GM23338 (cell line): ENCODE measurements around the gene KLHL26. TPM values are rescaled to one million over a fixed set of nuclear protein-coding genes. Genes with fewer than 3 reads are reported as not detected.

Source experiments
- CREB1 ChIP-seq: fragments of 250-450 bp; sonication (Bioruptor Pico); IDR thresholded peaks from 2 replicates; pipeline ENCODE4 v1.5.0; 2020; ENCODE audit warnings: low read depth, mild to moderate bottlenecking, moderate library complexity
- CTCF ChIP-seq, 2 experiments: fragments of 200-600 bp in 1 of 2; sonication (generic) in 1 of 2; conservative IDR thresholded peaks; 2 replicates each; pipeline versions ENCODE4 v1.5.1 to v1.6.1; 2016 to 2017; ENCODE audit warnings: antibody characterized with exemption in 2 of 2, low read depth in 2 of 2, mild to moderate bottlenecking in 2 of 2, moderate library complexity in 1 of 2
- EZH2phosphoT487 ChIP-seq: fragments of 200-600 bp; sonication (generic); IDR thresholded peaks from one replicate; pipeline ENCODE4 v1.8.1; 2018; ENCODE audit warnings: antibody characterized with exemption; ENCODE audit not compliant: unreplicated experiment
- JUNB ChIP-seq: IDR thresholded peaks from one replicate; pipeline ENCODE4 v1.6.1; 2016; ENCODE audit warnings: antibody characterized with exemption; ENCODE audit not compliant: unreplicated experiment
- REST ChIP-seq: IDR thresholded peaks from one replicate; pipeline ENCODE4 v1.6.1; 2018; ENCODE audit warnings: antibody characterized with exemption; ENCODE audit not compliant: unreplicated experiment
- STAT1 ChIP-seq: IDR thresholded peaks from one replicate; pipeline ENCODE4 v1.6.1; 2016; ENCODE audit warnings: antibody characterized with exemption; ENCODE audit not compliant: unreplicated experiment
- ZNF114 ChIP-seq: fragments of 250-450 bp; sonication (Bioruptor Pico); IDR thresholded peaks from 2 replicates; pipeline ENCODE4 v1.5.0; 2020; ENCODE audit warnings: mild to moderate bottlenecking, moderate library complexity
- ZNF462 ChIP-seq: fragments of 250-450 bp; sonication (Bioruptor Pico); IDR thresholded peaks from 2 replicates; pipeline ENCODE4 v1.5.0; 2020; ENCODE audit warnings: mild to moderate bottlenecking, moderate library complexity
- polyA plus RNA-seq: library from polyadenylated mRNA; unstranded; fragments of >200 nt; fragmentation: Nextera tagmentation; extraction: Ambion mirVana; gene quantifications from 2 replicates; pipeline ENCODE4 v1.2.1, GENCODE V29; 2016
- total RNA-seq: library from RNA; depleted of rRNA; stranded (reverse); fragments of >200 nt; shearing (Covaris generic); gene quantifications from 2 replicates; pipeline ENCODE4 v1.2.3, GENCODE V29; 2014

The KLHL26 gene
- total and polyA plus RNA-seq, 2 experiments from 2014 or later = 3.6 to 11.2 TPM

- no peak for TF ChIP-seq ZNF462
- no peak for TF ChIP-seq CREB1
- no peak for TF ChIP-seq EZH2phosphoT487
- no peak for TF ChIP-seq REST
- no peak for TF ChIP-seq CTCF (conservative IDR thresholded peaks at IDR 0.05; ENCODE audit: low read depth in 2 of 2)
- no peak for TF ChIP-seq JUNB
- TF ChIP-seq STAT1 = no peak
- TF ChIP-seq ZNF114 (CRISPR knock-in tag) = no peak
Observed at GRCh38 chr19:18616023-18616422, 20.8 kb upstream of the KLHL26 start (continued).
